Colon (tissue), 2 donors: ENCODE data around the gene HSF4.

Source experiments
- FAIRE-seq: peaks from 2 replicates; lab custom pipeline; 2012; peaks lifted over from hg19 to GRCh38; lab: Jason Lieb, UNC
- donor health status: control.
- donor health status: control.

HSF4 gene

DNA sequence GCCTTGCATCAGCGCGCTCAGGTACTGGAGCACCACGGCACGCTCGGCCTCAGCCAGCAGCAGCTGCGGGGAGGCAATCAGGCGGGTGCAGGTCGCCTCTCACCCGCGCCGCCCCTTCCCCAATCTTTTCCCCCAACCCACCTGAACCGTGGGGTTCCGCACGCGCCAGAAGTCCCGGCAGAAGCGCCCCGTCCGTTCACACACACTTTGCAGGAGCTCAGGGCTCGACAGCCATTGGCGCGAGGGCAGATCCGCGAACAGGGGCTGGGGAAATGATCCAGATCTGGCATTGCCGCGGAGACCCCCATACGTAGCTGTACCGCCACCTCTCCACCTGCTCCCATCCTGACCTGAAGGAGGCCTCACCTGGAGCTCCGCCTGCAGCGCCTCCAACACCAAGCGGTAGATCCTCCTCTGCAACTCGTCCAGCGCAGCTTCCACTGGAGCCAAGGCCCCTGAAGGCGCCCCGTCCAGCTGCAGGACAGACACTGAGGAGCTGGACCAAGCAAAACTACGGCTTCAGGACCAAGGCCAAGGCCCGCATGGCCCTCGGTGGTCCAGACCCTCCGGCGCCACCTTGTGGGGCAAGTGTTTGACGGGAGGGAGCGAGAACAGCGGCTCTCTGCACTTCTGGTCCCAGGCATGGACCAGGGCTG, 20.6 kb downstream of the HSF4 start:
- FAIRE-seq: no peak

DNA sequence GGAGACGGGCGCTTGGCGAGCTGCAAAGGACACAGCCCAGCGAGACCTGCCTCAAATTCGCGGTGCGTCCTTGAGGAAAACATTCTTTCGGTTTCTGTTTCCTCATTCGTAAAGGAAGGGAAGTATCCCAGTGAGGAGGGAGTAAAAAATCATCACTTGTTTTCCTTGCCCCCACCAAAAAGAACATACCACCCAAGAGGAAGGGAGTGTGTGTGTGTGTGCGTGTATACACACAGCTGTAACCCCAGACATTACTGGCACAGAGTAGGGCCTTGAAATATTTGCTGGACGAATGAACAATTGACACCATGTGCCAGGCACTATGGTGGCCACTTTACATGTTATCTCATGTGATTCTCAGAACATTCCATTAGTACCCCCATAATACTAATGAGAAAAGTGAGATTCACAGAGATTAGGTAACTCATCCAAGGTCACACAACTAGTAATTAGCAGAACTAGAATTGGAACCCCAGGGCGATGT, 21.1 kb downstream of the HSF4 start:
- FAIRE-seq: no peak

DNA sequence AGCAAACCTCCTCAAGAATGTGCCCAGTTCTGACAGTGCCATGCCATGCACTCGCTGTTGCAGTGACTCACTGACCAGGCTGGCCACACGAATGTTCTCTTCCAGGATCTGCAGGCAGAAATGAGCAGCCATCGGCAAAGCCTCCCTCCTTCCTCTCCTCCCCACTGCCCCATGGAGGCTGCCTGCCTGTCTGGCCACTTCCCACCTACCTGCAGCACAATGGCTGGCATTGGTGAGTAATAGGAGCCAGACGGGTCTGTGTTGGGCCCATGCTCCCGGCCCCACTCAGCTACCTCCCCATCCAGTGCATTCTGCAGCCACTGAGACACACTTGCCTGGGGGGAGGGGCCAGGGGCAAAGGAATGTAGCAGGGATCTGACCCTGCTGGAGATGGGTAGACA, 22.0 kb downstream of the HSF4 start:
- FAIRE-seq: no peak

DNA sequence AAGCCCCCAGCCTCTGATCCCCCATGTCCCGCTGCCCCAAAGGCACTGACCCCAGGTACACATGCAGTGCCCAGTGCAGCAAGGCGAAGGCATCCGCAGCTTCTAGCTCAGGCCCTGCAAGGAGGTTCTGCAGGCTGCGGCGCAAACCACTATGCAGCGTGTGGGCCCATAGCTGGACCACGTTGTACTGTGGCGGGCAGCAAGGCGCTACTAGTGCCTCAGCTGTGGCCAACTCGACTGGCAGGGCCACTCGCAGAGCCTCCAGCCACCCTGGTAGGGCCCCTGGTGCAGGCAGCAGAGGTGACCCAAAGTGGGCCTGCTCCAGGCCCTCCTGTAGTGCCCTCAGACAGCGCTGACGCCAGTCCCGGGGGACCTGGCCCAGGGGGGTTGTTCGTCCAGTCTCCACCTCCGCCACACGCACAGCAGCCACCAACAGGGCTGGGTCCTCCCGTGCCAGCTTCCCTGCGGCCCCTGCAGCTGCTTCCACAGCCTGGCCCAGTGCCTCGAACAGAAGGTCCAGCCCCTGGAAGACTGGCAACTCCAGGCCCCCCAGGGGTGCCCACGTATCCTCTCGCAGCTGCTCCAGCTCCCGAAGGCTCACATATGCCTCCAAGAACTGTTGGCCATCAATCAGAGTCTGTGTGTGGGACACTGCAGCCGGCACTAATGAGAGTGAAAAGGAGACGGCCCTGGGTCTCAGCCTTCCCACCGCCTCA, 22.8 kb downstream of the HSF4 start:
- FAIRE-seq: no peak

DNA sequence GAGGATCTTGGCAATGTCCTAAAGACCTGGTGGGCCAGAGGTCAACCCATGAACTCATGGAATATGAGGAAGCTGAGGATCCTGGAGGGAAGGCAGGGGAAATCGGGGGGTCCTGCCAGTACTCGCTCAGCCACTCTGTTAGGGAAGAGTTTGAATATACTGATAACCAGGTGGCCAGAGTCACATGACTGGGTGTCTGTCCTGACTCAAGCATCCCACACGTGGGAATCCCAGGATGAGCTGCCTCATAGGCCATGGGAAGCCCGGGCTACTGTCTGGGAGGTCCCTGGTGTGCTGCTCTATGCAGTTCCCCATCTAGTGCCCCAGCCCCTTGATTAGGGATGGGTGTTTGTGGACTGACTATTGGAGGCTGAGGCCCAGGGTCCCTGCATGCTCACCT, 23.8 kb downstream of the HSF4 start:
- no peak for FAIRE-seq

DNA sequence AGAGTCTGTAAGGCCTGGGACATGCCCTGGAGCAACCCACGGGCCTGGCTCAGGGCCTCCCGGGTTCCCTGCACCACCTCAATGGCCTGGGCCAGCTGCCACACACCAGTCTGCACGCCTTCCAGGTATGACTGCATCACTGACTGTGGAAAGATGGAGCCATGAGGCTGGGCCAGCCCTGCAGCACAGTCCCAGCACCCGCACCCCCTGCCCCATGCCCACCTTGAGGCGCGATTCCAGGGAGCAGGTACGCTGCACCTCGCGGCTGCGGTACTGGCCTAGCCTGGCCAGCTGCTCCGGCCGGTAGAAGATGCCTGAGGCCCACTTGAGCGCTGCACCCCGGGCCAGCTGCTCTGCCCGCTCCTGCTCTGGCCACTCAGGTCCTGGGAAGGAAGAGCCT, 24.3 kb downstream of the HSF4 start:
- FAIRE-seq: no peak

DNA sequence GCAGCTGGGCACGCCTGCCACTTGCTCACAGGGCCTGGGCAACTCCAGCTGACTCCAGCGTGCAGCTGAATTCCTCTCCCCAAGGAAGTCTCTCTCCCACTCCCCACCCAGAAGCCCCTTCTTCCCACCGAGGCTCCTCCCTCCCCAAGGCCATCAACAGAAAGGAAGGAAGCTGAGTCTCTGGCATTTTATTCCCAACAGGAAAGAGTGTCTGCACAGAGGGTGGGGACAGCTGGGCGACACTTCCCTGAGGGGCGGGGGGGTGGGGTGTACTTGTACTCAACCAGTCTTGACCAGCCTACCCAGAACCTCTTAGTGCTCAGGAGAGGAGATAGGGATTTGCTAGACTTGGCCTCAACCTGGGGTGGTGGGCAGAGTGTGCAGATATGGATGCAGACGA, 25.5 kb downstream of the HSF4 start, which contains the start of gene EXOC3L1:
Gene EXOC3L1, minus strand, starts transcription at position 96 of the 400 bp plus-strand sequence. CDS start 460 bp downstream, outside the sequence.
- no peak for FAIRE-seq

DNA sequence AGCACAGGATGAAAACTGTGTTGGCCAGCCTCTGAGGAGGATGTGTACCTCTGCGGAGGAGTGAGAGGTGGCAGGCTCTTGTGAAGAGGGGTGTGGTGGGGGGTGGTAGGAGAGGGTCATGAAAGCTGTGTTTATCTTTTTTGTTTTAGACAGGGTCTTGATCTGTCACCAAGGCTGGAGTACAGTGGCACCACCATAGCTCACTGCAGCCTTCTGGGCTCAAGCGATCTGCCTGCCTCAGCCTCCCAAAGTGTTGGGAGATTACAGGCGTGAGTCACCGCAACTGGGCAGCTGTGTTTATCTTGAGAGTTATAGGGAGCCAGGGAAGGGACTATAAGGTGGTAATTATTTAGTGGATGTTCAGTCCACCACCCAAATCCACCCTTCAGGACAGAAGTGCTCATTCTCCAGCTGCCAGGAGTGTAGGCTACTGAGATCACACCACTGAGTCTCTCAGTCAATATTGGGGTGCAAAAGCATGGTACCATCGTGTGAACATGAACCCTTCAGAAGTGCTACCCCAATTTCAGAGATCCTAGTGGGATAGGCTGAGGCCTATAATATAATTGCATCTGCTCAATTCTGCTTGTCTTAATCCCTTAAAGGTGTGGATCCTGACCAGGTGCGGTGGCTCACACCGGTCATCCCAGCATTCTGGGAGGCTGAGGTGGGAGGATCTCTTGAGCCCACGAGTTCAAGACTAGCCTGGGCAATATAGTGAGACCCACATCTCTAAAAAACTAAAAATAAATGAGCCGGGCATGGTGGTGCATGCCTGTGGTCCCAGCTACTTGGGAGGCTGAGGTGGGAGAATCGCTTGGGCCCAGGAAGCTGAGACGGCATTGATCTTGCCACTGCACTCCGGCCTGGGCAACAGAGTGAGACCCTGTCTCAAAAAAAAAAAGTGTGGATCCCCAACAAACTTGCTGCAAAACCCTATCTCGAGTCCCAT, 26.2 kb downstream of the HSF4 start:
- FAIRE-seq: no peak

DNA sequence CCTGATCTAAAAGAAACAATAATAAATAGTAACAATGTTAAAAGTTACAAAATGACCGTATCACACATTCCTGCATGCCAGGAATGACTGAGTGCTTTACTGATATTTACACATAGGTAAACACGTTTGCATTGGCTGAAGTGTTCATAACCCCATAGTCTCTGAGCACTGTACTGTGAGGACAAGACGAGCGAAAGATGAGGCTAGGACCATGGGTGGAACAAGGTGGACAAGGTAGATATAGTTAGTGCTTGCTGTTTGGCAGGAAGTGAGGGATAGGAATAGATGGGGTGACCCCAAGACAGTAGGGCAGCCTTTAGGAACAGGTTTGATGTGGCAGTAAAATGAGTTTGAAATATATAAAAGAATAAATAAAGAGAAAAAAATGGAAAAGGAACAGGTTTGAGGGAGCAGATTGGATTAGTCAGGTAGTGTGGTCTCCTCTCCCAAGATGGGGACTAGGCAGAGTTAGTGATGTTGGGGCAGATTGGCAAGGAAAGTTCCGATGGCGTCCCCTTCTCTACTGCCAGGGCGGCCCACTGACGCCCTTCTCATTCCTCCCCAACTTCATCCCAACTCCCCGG, 27.0 kb downstream of the HSF4 start:
- no peak for FAIRE-seq

DNA sequence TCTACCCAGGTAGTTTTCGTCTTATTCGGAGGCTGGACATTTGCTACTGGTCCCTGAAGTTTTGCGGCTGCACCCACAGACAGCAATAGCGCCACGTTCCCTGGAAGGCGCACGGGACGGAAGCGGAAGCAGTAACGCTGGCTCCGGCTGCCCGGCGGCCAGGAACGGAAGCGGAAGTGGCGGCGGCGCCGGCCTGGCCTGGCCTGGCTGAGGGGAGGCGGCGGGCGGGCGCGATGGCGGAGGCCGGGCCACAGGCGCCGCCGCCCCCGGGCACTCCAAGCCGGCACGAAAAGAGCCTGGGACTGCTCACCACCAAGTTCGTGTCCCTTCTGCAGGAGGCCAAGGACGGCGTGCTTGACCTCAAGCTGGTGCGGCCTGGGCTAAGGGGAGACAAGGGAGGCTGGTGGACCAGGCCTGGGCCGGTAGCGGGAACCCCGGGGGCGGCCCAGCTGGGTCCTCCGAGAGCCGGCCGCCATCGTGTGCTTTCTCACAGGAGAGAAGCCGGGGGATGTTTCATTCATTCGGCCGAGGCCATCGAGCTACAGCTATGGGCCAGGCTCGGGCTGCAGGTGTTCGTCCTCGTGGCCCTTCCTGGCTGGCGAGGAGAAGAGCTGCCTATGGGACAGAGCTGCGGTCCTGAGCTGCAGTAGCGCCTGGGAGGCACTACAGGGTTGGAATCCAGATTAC, 27.6 kb downstream of the HSF4 start, which contains the start of gene E2F4:
Gene E2F4, plus strand, starts transcription at position 161 of the 687 bp plus-strand sequence. Its CDS starts 73 bp downstream, at position 234.
- FAIRE-seq: no peak

DNA sequence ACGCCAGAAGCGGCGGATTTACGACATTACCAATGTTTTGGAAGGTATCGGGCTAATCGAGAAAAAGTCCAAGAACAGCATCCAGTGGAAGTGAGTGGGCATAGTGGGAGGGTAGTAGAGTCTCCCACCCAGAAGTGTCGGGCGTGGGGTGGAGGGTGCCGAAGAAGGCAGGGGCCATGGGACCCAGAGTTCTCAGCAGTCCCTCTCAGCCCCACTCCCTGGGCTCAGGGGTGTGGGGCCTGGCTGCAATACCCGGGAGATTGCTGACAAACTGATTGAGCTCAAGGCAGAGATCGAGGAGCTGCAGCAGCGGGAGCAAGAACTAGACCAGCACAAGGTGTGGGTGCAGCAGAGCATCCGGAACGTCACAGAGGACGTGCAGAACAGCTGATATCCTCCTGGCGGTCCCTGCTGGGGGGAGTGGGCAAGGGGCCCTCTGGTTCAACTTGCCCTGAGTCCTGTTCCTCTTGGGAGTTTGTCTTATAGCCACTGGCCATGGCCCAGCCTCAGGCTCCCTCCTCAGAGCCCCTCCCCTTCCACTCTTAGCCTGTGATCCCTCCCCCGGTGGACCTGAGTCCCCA, 28.3 kb downstream of the HSF4 start:
- no peak for FAIRE-seq

DNA sequence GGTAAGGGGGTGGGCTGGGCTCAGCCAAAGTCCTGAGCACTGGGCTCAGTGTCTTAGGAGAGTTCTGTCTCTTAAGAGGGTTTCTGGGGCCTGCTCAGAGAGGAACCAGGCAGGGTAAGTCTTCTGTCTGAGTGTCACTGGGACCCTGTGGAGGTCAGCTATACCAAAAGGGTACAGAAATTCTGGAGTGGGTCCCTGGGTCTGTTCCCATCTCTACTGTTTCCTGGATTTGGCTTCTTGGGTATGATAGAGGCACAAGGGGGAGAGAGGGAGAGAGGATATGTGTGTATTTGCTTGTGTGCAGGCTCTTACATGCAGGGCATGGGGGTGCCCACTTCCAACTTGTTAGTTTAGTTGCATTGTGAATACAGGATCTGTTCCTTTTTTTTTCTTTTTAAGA, 29.0 kb downstream of the HSF4 start:
- FAIRE-seq: no peak

DNA sequence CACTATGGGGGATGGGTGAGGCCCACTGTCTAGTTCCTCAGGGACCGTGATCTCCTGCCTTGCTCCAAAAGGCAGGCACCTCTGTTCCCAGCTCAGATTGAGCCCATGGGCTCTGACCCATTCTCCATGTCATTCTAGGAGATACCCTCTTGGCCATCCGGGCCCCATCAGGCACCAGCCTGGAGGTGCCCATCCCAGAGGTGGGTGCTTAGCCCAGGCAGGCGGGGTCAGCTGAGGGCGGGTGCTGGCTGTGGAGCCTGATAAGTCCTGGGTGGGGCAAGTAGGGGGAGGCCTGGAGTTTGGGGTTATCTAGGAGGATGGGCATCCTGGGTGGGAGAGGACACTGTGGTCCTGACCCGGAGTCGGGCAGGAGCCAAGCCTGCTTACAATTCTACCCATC, 29.7 kb downstream of the HSF4 start:
- FAIRE-seq: no peak

DNA sequence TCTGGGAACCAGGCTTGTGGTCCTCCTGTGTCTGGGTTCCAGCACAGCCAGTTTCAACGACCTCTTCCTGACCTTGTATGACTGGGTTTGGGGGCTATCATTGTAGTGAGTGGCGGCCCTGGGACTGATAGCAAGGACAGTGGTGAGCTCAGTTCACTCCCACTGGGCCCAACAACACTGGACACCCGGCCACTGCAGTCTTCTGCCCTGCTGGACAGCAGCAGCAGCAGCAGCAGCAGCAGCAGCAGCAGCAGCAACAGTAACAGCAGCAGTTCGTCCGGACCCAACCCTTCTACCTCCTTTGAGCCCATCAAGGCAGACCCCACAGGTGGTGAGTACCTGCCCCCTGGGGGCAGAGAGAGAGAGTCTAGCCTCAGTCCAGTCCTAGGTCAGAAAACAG, 31.1 kb downstream of the HSF4 start:
- no peak for FAIRE-seq

DNA sequence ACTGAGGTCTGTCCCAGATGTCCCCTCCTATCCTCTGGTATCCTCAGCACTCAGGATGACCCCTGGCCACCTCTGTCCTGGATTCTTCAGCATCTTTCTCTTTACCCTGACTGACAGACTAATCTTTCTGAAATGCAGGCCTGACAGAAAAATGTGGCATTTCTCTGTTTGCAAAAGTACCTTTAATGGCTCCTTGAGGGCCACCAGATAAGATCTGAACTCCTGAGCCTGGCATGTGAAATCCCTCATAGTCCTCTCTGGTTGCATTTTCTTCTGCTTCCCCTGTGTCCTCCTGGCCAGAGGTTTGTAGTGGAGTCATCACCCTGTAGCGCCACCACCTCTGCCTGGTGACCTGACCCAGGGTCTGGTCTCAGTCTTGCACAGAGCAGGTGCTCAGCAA, 32.3 kb downstream of the HSF4 start:
- no peak for FAIRE-seq

DNA sequence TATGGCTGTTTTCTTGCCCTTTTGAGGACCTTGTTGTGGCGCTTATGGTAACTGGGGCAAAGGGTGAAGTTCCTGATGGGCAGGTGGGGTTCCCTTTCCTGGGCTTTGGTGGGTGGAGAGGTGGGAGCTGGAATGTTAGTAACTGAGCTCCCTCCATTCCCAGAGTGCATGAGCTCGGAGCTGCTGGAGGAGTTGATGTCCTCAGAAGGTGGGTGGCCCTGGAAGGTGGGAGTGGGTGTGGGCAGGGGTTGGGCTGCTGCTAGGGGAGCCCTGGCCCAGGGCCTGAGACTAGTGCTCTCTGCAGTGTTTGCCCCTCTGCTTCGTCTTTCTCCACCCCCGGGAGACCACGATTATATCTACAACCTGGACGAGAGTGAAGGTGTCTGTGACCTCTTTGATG, 33.2 kb downstream of the HSF4 start:
- FAIRE-seq: no peak

DNA sequence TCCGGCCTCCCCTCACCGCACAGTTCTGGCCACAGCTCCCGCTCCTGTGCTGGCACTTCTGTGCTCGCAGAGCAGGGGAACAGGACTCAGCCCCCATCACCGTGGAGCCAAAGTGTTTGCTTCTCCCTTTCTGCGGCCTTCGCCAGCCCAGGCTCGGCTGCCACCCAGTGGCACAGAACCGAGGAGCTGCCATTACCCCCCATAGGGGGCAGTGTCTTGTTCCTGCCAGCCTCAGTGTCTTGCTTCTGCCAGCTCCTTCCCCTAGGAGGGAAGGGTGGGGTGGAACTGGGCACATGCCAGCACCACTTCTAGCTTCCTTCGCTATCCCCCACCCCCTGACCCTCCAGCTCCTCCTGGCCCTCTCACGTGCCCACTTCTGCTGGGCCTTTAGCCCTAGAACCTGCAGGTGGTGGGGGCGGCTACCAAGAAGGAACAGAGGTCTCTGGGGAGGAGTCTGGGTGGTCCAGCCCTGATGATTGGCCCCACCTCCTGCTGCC, 33.7 kb downstream of the HSF4 start:
- no peak for FAIRE-seq

DNA sequence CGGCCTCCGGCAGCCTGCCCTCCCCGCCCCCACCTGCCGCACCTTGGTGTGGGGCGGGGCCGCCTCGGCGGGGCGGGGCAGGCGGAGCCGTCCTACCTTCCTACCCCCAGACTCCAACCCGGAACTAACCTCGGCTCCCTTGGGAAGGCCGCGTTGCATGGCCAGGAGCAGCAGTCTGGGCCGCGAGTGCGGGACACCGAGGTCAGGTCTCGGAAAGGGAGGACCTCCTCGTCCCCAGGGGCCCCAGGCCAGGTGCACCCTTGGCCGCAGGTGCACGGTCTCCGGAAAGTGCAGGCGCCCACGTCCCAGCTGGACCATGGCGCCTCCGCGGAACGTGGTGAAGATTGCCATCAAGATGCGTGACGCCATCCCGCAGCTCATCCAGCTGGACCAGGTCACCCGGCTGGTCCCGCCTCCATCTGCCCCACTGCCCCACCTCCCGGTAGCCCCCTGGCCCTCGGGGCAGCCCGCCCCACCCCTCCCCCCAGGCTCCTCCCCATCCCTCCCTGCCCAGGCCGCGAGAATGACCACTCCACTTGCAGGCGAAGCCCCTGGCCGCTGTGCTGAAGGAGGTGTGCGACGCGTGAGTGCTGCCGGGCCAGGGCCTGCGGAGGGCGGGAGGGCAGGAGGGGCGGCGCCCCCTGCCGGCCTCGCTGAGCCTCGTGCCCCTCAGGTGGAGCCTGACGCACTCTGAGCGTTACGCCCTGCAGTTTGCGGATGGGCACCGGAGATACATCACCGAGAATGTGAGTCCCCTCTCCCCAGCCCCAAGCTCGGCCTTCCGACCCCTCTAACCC, 34.7 kb downstream of the HSF4 start, which contains the start of gene ELMO3:
Gene ELMO3, plus strand, starts transcription at position 121 of the 797 bp plus-strand sequence. Its CDS starts 196 bp downstream, at position 317.
- no peak for FAIRE-seq

DNA sequence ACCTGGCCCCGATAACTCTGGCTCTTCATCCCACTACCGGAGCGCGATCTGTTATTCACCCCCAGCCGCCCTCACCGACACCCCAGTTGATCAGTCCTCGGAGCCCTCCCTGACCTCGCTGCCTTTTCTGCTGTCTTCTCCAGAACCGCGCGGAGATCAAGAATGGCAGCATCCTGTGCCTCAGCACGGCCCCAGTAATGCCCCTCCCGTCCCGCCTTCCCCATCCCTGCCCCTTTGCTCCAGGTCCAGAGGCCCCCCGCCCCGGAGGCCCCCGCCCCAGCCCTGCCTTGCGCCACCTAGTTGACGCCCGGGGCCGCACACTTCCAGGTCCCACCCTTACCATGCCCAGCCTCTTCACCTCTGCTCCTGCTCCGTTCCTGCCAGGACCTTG, 35.3 kb downstream of the HSF4 start:
- FAIRE-seq: no peak

DNA sequence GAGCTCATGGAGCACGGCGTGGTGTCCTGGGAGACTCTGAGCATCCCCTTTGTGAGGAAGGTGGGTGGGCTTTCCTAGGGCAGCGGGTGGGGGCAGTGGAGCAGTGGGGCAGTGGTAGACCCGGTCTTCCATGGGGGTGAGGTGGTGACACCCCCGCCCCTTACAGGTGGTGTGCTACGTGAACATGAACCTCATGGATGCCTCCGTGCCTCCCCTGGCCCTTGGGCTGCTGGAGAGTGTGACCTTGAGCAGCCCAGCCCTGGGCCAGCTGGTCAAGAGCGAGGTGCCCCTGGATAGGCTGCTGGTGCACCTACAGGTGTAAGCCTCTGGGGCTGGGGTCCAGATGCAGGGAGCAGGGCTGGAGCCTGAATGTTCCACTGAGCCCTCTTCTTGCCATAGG, 35.9 kb downstream of the HSF4 start:
- no peak for FAIRE-seq
